ENCODE measurements around the gene LRP2.

Gene LRP2

DNA sequence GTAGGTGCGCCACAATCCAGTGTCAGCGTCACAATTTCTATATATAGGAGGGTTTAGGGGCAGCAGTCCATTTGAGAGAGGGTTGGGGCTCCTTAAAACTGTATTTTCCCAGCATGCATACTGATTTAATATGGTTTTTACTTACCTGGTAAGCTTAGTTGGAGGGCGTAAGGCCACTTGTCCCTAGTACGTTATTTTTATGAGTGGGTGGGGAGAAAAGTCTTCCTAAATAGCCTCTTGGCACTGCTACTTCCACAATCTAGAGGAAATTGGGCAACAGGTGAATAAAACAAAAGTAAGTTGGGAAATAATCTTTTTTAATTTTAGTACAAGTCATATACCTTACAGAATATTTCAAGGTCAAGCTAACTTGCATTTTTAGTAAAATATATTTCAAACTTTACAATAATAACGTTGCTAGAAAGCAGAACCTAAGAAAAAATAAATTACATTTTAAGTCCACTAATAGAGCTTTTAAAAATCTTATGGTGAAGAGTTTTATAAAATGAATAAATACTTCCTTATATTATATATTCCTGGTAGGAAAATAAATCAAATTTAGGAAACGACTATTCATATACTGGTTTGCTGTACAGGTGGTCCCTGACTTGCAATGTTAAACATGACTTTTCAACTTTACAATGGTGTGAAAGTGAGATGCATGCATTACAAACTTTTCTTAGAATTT is 272.1 kb downstream of the LRP2 start:
- no peak for DNase-seq (ENCODE audit: low read depth)

DNA sequence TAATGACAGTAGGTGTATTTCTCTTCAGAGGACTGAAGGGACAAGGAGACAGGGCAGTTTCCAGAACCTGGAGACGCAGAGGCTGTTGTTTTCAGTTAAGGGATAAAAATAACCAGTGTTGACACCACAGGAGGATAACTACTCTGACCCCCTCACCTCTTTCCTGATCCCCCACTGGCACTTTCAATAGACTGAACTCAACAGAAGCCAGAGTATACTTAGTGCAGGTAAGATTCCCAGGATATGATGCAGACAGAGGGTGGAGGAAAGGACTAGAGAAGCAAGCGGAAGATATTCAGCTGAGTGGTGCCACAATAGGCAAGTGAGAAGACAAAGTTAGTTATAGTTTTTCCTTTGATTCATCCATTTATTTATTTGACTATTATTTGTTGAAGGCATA is 273.2 kb downstream of the LRP2 start:
- DNase-seq (ENCODE audit: low read depth), result no peak

DNA sequence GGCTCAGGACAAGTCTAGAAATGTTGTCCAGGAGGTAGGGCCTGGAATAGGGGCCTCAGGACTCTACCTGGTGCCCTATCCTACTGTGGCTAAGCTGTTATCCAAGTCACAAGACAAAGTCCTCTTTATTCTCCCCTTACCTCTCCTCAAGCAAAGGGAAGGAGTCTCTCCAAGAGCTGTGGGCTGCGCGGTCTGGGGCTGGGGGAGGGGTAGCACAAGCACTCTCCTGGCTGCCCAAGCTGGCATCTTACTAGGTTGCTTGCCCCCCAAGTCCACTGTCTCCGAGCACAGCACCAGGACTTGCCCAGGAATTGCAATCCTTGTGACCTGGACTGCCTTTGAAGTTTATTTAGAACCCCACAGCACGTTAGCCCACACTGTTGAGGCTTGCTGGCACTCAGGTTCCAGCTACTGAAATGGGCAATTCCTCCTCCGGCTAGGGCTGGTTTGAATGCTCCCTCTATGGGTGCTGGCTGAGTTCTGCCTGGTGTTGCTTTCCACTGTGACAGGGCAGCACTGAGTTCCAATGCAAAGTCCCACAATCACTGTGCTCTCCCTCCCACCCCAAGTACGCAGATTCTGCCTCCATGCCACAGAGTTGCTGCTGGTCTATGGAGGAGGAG is 274.5 kb downstream of the LRP2 start:
- DNase-seq (ENCODE audit: low read depth), result no peak

DNA sequence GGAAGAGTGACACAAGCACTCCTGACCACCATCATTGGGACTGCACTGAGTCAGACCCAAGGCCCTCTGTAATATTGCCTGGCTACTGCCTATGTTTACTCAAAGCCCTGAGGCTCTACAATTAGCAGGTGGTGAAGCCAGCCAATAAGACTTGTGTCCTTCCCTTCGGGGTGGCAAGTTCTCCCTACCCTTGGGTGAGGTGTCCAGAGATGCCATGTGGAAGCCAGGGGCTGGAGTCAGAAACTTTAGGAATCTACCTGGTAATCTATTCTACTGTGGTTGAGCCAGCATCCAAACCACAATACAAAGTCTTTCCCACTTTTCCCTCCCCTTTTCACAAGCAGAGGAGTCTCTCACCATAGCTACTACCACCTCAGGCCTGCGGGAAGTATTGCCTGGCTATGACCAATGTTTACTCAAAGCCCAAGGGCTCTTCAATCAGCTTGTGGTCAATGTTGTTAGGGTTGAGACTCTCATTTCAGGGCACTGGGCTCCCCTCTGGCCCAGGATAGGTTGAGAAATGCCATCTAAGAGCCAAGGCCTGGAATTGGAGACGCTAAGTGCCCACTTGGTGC is 275.4 kb downstream of the LRP2 start:
- DNase-seq (ENCODE audit: low read depth), result no peak

DNA sequence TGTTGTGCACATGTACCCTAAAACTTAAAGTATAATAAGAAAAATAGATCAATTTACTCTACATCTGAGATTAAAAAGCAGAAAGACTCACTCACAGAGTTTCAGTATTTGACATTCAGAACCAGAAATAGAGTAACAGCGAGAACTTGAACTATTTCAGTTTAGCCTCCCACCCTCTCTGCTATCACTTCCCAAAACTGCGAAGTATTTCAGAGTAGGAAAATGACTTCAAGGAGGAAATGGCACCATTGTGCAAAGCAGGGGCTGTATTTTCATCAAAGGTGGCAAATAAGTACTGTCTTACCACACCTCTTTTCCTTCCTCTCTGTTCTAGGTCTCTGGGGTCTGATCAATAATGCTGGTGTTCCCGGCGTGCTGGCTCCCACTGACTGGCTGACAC is 279.3 kb downstream of the LRP2 start:
- DNase-seq (ENCODE audit: low read depth), result no peak

DNA sequence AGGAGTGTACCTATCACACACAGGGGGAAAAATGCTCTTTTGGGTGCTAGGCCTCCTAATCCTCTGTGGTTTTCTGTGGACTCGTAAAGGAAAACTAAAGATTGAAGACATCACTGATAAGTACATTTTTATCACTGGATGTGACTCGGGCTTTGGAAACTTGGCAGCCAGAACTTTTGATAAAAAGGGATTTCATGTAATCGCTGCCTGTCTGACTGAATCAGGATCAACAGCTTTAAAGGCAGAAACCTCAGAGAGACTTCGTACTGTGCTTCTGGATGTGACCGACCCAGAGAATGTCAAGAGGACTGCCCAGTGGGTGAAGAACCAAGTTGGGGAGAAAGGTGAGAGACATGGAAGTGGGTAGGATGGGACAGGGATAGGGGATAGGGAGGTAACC is 280.8 kb downstream of the LRP2 start:
- DNase-seq (ENCODE audit: low read depth), result no peak

DNA sequence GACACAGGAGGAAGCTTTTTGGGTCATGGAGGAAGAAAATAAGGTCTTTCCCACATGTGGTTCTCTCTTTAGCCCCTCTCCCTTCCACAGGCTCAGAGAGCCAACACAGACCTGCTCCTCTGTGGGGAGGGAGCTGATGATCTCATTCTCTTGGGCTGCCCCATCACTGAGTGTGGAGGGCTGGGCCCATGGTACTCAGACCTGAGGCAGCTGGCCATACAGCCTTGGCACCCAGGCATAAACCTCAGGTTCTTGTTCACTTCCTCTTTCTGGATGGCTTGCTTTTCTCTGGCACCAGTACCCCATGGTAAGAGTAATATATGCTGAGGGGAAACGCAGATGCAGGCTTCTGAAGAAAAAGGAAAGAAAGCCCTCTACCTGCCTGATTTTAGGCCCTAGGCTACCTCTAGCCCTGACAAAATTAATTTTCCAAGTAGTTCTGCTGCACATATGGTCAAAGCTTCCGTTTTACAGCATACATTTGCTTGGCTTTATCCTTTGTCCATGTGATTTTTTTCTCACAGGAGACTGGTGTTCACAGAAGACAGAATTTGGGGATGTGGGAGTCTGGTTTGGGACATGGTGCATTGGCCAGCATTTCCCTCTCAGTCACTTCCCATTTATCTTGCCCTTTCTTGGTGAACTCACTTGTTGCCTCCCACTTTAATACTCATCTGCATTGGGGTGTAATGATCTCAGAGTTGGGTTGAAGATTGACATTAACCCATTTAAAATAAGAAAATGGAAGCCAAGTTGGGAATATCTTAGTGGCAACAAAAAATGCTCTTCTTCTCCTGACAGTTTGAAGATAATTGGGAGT is 281.9 kb downstream of the LRP2 start:
- DNase-seq (ENCODE audit: low read depth), result no peak

DNA sequence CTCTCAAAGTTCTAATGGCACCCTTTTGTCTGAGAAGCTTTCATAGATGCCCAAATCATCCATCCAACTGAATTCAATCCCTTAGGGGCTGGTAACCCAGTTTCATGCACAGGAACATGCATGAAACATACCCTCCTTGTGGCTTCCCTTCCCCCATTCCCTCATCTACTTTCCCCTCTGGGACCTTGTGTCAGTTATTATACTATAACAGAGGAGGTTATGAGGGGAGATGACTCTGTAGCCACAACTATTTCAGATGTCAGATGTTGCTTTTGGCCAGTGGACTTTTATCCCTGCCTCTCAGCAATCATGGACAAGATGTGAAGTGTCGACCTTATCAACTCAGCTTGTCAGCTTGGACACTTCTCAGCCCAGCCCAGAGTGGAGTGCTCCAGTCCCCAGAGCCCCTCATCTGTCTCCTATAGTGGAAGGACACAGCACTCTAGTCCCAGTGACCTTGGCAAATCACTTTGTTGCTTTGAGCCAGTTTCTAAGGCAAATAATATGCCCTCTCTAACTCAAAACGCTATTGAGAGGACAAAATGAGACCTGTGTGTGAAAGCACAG is 284.6 kb downstream of the LRP2 start:
- no peak for DNase-seq (ENCODE audit: low read depth)

All from stromal cell of bone marrow (primary cell).